ENCODE measurements around the gene NUDT3. TPM values are rescaled to one million over a fixed set of nuclear protein-coding genes. Genes with fewer than 3 reads are reported as not detected.

Gene NUDT3
- total and polyA plus RNA-seq, 7 donors = 10.6 to 70.5 (median 33.3) TPM

DNA sequence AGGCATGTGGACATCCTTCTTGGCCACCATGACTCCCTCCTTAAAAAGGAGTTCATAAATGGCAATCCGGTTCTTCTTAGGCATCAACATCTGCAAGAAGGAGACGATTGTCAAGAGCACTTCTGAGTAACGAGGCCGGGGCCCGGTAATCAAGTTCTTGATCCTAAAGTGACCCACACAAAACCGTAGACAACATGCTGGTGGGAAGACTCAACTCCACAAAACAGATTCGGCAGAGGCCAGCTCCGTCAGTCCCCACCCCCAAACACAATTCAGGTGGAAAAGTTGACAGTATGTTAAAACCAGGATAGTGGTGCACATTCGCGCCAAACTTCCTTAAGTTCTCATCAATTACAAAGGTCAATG lies 32.6 kb upstream of the NUDT3 start:
- no peaks in the 10 kb centered on the region for H3K27me3 ChIP-seq (ENCODE audit: insufficient read depth in 3 of 3, low read length in 2 of 3)
- peak overlapping the region; percentile 97 for H3K4me3 ChIP-seq
- H3K27ac ChIP-seq = peak overlapping the region; percentile 95
- DNase-seq = no peak
- intact Hi-C loops (cut with DNase I) = no loop called here
- TF ChIP-seq, protein P1, sequence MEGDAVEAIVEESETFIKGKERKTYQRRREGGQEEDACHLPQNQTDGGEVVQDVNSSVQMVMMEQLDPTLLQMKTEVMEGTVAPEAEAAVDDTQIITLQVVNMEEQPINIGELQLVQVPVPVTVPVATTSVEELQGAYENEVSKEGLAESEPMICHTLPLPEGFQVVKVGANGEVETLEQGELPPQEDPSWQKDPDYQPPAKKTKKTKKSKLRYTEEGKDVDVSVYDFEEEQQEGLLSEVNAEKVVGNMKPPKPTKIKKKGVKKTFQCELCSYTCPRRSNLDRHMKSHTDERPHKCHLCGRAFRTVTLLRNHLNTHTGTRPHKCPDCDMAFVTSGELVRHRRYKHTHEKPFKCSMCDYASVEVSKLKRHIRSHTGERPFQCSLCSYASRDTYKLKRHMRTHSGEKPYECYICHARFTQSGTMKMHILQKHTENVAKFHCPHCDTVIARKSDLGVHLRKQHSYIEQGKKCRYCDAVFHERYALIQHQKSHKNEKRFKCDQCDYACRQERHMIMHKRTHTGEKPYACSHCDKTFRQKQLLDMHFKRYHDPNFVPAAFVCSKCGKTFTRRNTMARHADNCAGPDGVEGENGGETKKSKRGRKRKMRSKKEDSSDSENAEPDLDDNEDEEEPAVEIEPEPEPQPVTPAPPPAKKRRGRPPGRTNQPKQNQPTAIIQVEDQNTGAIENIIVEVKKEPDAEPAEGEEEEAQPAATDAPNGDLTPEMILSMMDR (IDR thresholded peaks at IDR 0.05) = no peak
- peaks cover 19% of the 10 kb centered on the region for H3K4me1 ChIP-seq
- H3K36me3 ChIP-seq (ENCODE audit: insufficient read depth in 1 of 2, low read depth in 1 of 2) = peaks cover 11 to 49% of the 10 kb centered on the region in 2 donors
- no peaks in the 10 kb centered on the region for H3K9me3 ChIP-seq
- ATAC-seq = peak in 1 of 4 donors; percentile 8
- WGBS, 3 donors = 3 to 5% (median 5%) methylated on average over 10 of the region's 10 CpGs

DNA sequence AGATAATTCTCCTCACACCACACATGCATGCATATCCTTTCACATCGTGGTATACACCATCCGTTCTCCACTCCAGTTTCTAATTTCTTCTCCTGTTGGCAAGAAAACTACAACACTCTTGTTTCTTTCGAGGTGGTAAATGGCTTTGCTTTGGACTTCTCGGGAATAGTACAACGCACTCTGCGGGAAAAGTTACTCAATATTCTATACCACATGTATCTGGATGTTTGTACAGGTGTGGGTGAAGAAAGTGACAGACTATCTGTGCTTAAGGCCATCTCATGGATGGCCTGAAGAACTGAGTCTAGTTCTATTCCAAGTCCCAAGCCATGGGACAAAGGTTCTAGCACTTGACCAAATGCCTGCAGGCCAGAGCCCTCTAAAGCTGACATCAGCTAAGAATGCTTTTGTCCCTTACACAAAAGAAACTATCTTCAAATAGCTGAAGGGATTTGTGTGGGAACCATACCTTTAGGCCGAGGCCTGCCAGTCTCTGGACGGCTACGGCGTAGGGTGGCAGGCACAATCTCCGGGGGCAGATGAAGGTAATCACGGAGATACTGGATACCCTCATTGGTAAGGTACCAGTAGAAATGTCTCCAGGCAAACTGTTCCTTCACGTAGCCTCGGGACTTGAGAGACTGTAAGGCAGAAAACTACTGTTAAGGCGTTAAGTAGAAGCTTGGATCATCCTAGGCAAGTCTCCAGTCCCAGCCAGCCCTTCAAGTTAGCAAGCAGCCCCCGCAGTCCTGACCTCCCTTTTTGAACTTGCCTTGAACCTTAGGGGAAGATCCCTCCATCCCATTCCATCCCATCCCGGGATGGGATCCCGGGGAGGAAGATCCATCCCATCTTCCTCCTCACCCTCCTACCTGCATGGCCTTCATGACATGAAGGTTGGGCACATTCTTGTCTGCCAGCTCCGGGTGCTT lies 32.0 kb upstream of the NUDT3 start:
- 68 to 81% (median 72%) methylated on average over 18 to 19 of the region's 19 CpGs for WGBS, 3 donors
- peak overlapping the region; percentile 95 for H3K27ac ChIP-seq
- peaks cover 19% of the 10 kb centered on the region for H3K4me1 ChIP-seq
- intact Hi-C loops (cut with DNase I) = no loop called here
- TF ChIP-seq, protein P1 (IDR thresholded peaks at IDR 0.05) = no peak
- H3K4me3 ChIP-seq = peak overlapping the region; percentile 97
- H3K27me3 ChIP-seq (ENCODE audit: insufficient read depth in 3 of 3, low read length in 2 of 3) = no peaks in the 10 kb centered on the region
- no peaks in the 10 kb centered on the region for H3K9me3 ChIP-seq
- peaks cover 11 to 56% of the 10 kb centered on the region in 2 donors for H3K36me3 ChIP-seq (ENCODE audit: insufficient read depth in 1 of 2, low read depth in 1 of 2)
- DNase-seq = no peak
- no peak for ATAC-seq

DNA sequence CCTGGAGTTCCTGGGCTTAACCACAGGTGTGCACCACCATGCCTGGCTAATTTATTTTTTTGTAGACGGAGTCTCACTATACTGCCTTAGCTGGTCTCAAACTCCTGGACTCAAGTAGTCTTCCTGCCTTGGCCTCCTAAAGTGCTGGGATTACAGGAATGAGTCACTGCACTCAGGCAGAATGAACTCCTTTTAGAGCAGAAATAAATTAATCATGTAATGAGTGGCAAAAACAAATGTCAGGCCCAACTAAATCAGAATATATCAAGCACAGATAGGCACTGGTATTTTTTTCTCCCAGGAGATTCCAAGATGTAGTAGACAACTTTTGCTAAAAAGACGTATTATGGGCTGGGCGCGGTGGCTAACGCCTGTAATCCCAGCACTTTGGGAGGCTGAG lies 30.8 kb upstream of the NUDT3 start:
- ATAC-seq = no peak
- WGBS, 3 donors = 94 to 97% (median 95%) methylated on average over 5 of the region's 5 CpGs
- peaks cover 15 to 68% of the 10 kb centered on the region in 2 donors for H3K36me3 ChIP-seq (ENCODE audit: insufficient read depth in 1 of 2, low read depth in 1 of 2)
- no peaks in the 10 kb centered on the region for H3K27me3 ChIP-seq (ENCODE audit: insufficient read depth in 3 of 3, low read length in 2 of 3)
- H3K27ac ChIP-seq = peak overlapping the region; percentile 1
- H3K4me3 ChIP-seq = no peak overlapping the region
- no peak for DNase-seq
- TF ChIP-seq, protein P1 (IDR thresholded peaks at IDR 0.05) = no peak
- no peaks in the 10 kb centered on the region for H3K9me3 ChIP-seq
- intact Hi-C loops (cut with DNase I) = no loop called here
- peaks cover 19% of the 10 kb centered on the region for H3K4me1 ChIP-seq

DNA sequence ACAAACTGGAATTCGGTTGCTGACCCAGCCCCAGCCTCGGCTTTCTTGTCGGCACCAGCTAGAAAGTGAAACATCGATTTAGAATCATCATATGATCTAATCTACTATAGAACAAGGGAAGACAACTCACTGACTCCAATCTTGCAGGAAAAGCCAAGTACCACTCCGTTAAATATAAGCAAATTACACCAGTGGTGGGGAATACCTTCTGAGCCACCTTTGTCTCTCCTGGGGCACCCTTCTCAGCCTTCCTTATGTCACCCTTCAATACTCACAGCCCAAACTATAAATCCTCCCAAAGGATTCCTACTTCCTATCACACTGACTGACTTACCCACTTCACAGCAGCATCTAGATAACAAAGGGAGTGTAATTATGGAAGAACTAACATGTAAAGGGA lies 25.9 kb upstream of the NUDT3 start:
- H3K9me3 ChIP-seq = no peaks in the 10 kb centered on the region
- intact Hi-C loops (cut with DNase I) = no loop called here
- H3K27me3 ChIP-seq (ENCODE audit: insufficient read depth in 3 of 3, low read length in 2 of 3) = no peaks in the 10 kb centered on the region
- peaks cover 7% of the 10 kb centered on the region for H3K4me1 ChIP-seq
- ATAC-seq (no peak), DNase-seq (no peak)
- peaks cover 11 to 76% of the 10 kb centered on the region in 2 donors for H3K36me3 ChIP-seq (ENCODE audit: insufficient read depth in 1 of 2, low read depth in 1 of 2)
- TF ChIP-seq, protein P1 (IDR thresholded peaks at IDR 0.05) = no peak
- H3K27ac ChIP-seq = no peak overlapping the region
- WGBS, 3 donors = 81 to 91% (median 85%) methylated on average over 5 of the region's 5 CpGs
- no peak overlapping the region for H3K4me3 ChIP-seq

Measured in psoas muscle (tissue), 8 donors.